AG04449 (cell line): Measurements from ENCODE around the gene FKBP2.

ENCODE experiments used
- CTCF ChIA-PET: fragments of 350-600 bp; formaldehyde crosslinking; extraction: SDS; loops from one replicate; lab custom pipeline; 2021; ENCODE audit warnings: antibody characterized with exemption; lab: Yijun Ruan, JAX
- POLR2A ChIA-PET: fragments of 400-600, 350-600 bp; formaldehyde crosslinking; extraction: SDS; loops from one replicate; lab custom pipeline; 2020; ENCODE audit warnings: antibody characterized with exemption, inconsistent platforms; lab: Yijun Ruan, JAX
- DNase-seq: peaks from one replicate; pipeline ENCODE4 v3.0.0-alpha.2; 2010; ENCODE audit warnings: low read depth, low spot score
- H3K4me3 ChIP-seq: 2 replicates; pipeline ENCODE4 v1.5.1; 2011; ENCODE audit warnings: low read depth, mild to moderate bottlenecking, control low read depth, low read length
- TF ChIP-seq, protein P1 (sequence below): IDR thresholded peaks from one replicate; pipeline ENCODE4 v1.5.1; 2011; ENCODE audit warnings: mild to moderate bottlenecking, moderate library complexity, low read length, control low read depth, inconsistent platforms; ENCODE audit not compliant: insufficient read depth; ENCODE audit errors: missing control alignments

Gene FKBP2

DNA sequence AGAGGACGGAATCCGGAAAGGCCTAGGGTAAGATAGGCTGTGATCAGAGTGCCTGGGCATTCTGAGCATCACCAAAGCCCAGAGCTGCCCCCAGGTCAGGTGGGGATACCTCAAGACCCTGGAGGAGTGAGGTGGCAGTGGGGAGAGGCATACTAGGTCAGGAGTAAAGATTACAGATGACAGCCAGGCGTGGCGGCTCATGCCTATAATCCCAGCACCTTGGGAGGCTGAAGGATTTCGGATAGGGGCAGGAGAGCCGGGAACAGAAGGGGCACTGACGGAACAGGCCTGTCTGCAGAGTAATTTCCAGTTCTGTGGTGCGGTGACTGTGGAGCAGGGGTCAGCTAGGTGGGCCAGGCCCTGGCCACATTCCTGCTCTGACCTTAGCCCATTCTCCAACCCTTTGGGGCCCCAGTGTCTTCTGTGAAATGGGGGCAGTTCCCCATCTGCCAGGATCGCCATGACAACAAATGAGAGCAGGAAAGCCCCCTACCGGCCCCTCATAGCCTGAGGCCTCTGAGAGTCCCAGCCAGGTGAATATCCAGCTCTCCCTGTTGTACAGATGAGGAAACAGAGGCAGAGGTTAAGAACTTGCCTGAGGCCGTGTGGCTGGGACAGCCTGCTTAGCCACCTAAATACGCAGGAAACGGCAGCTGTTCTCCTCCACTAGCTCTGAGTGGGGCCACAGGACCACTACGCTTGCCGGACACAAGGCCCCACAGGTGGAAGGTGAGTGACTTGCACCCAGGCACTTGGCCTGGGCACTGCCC, 34.3 kb downstream of the FKBP2 start:
- ChIA-PET CTCF (interaction anchor here (1.3 to 5.0 kb wide), 4 partner anchors 8 to 80 kb away, joined by 4 to 20 read pairs (median 8); partner anchors contain the start of gene PLCB3), POLR2A (interaction anchor here (1.1 kb wide), 1 partner anchor 30 kb away, joined by 3 read pairs; no protein-coding TSS in a partner anchor)
- H3K4me3 ChIP-seq, result no peak overlapping the region
- no peak for DNase-seq
- TF ChIP-seq, protein P1, sequence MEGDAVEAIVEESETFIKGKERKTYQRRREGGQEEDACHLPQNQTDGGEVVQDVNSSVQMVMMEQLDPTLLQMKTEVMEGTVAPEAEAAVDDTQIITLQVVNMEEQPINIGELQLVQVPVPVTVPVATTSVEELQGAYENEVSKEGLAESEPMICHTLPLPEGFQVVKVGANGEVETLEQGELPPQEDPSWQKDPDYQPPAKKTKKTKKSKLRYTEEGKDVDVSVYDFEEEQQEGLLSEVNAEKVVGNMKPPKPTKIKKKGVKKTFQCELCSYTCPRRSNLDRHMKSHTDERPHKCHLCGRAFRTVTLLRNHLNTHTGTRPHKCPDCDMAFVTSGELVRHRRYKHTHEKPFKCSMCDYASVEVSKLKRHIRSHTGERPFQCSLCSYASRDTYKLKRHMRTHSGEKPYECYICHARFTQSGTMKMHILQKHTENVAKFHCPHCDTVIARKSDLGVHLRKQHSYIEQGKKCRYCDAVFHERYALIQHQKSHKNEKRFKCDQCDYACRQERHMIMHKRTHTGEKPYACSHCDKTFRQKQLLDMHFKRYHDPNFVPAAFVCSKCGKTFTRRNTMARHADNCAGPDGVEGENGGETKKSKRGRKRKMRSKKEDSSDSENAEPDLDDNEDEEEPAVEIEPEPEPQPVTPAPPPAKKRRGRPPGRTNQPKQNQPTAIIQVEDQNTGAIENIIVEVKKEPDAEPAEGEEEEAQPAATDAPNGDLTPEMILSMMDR, result no peak

DNA sequence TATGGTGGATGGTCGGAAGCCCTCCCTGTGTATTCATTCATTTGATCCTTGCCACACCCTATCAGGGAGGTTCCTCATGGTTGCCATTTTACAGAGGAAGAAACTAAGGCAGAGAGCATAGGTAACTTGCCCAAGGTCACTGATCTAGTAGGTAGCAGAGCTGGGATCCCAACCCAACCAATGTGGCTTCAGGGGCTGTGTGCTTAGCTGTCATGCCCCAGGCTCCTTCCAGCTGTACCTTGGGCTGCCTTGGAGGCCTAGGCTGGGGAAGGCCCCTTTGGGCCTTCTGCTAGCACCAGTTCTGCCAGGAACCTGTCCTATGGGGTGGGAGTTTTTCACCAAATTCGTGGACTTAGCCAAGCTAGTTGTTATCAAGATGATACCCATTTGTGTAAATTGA, 34.9 kb downstream of the FKBP2 start:
- CTCF ChIA-PET, result interaction anchor here (1.3 to 5.0 kb wide), 3 partner anchors 25 to 79 kb away, joined by 4 to 20 read pairs (median 7); partner anchors contain the start of gene PLCB3
- no peak overlapping the region for H3K4me3 ChIP-seq
- POLR2A ChIA-PET, result interaction anchor here (1.1 kb wide), 1 partner anchor 31 kb away, joined by 3 read pairs; no protein-coding TSS in a partner anchor
- DNase-seq, result no peak
- TF ChIP-seq, protein P1, result no peak

DNA sequence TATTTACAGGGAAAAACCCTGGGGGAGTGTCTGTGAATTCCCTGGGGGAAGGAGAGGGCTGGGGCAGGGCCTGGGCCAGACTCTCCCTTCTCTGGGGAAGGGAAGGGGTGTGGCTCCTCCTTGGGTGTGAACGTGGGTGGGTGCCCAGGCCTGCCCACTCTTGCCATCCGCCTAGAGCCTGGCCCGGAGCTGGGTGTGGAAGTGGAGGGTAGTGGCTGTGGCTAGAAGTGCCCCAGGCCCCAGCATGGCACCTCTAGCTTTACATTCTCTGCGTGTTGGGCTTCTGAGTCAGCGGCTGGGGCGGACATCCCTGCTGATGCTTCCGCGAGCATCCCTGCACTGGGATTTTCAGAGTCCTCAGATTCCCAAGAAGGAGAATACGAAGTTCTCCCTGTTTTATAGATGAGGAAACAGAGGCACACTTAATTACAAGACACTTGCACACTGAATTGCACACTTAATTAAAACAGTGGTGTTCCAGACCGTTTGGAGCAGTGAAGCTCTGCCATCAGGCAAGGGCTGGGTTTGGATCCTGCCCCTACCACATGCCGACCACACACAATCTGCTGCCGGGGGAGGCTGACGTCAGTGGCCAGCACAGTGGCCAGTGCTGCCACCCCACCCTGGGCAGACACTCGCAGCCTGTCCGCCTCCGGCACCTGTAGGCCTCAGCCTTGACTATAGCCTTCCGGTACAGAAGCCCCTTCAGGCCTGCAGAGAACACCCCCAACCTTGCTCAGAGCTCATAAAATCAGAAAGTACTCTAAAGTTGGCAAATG, 35.9 kb downstream of the FKBP2 start:
- CTCF ChIA-PET, result interaction anchor here (1.0 to 5.0 kb wide), 5 partner anchors 24 to 78 kb away, joined by 3 to 20 read pairs (median 4); partner anchors contain the start of gene PLCB3
- no peak overlapping the region for H3K4me3 ChIP-seq
- TF ChIP-seq, protein P1, result no peak
- POLR2A ChIA-PET, result interaction anchor here (0.6 kb wide), 1 partner anchor 57 kb away, joined by 3 read pairs; no protein-coding TSS in a partner anchor
- no peak for DNase-seq

DNA sequence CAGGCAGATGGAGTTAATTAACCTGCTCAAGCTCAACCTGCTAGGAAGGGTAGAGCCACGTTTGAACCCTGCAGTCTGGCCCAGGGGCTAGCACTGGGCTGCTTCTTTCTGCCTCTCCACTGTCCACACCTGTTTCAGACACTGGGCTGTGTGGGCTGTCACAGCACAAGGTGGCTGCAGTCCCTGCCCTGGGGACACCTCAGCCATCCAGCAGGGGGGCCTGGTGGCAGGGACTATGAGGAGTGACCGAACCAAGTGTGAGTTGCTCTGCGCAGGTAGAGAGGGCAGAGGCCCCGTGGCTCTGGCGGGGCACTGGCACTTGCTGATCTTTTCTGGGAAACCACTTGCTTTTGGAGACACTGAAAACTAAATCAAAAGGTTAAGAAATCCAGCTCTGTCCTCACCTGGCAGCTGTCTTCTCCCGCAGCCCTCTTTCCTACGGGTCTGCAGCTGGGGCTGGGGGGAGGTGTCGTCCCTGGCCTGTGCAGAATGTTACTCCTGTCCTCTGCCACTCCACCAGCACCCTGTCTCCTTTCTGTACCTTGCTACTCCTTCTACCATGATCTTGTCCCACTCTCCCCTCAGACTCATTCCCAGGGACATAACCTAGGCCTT, 37.8 kb downstream of the FKBP2 start:
- ChIA-PET CTCF (interaction anchor here (1.4 to 5.0 kb wide), 3 partner anchors 22 to 28 kb away, joined by 4 to 20 read pairs (median 4); partner anchors contain the start of gene PLCB3), POLR2A (no interaction called here)
- TF ChIP-seq, protein P1, result no peak
- no peak for DNase-seq
- H3K4me3 ChIP-seq, result no peak overlapping the region

DNA sequence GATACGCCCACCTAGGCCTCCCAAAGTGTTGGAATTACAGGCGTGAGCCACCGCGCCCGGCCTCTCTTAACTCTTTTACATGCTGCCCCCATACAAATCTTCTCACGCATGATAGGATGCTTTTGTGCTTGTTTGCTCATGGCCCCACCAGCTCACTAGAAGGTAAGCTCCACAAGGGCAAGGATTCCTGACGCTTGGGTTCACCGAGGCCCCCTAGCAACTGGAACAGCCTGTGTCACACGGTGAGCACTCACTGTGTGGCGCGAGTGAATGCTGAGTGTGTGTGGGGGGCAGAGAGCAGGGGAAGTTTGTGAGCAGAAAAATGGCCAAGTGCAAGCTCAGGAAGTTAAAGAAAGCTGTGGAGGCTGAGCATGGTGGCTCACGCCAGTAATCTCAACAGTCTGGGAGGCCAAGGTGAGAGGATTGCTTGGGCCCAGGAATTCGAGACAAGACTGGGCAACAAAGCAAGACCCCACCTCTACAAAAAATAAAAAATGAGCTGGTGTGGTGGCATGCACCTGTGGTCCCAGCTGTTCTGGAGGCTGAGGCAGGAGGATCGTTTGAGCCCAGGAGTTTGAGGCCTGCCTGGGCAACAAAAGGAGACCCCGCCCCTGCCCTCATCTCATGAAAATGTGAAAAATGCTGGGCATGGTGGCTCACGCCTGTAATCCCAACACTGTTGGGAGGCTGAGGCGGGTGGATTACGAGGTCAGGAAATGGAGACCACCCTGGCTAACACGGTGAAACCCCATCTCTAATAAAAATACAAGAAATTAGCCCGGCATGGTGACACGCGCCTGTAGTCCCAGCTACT, 41.3 kb downstream of the FKBP2 start:
- TF ChIP-seq, protein P1, result no peak
- DNase-seq, result no peak
- ChIA-PET CTCF (interaction anchor here (1.2 to 10.7 kb wide), 6 partner anchors 8 to 73 kb away, joined by 3 to 166 read pairs (median 18); partner anchors contain the start of genes CATSPERZ and ESRRA), POLR2A (interaction anchor here (0.7 to 2.2 kb wide), 2 partner anchors 12 to 37 kb away, joined by 3 to 8 read pairs; no protein-coding TSS in a partner anchor)
- H3K4me3 ChIP-seq, result no peak overlapping the region
